ENCODE results near the gene VSIR. TPM values are rescaled to one million over a fixed set of nuclear protein-coding genes. Genes with fewer than 3 reads are reported as not detected.

The VSIR gene
- polyA plus RNA-seq, 1 experiment, result 169 TPM

- no peak for DNase-seq (ENCODE audit: low read depth)
- TF ChIP-seq CTCF (IDR thresholded peaks at IDR 0.05; ENCODE audit: insufficient read depth, low read depth, low read length), result no peak
- H3K4me3 ChIP-seq (ENCODE audit: low read depth, low read length), result no peak overlapping the region
- H3K27me3 ChIP-seq (ENCODE audit: control insufficient read depth, insufficient read depth, low read length), result no peaks in the 10 kb centered on the region
- ChIA-PET POLR2A (no interaction called here), CTCF (interaction anchor here (0.9 to 4.2 kb wide), 8 partner anchors 11 to 171 kb away, joined by 3 to 11 read pairs (median 5); partner anchors contain the start of gene VSIR)
- H3K36me3 ChIP-seq (ENCODE audit: control insufficient read depth, insufficient read depth, low read length), result no peaks in the 10 kb centered on the region
Observed at GRCh38 chr10:71725249-71725648, 48.1 kb downstream of the VSIR start.

GRCh38 chr10:71724539-71724938 is 48.8 kb downstream of the VSIR start:
- no peak for TF ChIP-seq CTCF (IDR thresholded peaks at IDR 0.05; ENCODE audit: insufficient read depth, low read depth, low read length)
- CTCF ChIA-PET, result interaction anchor here (0.7 to 1.2 kb wide), 3 partner anchors 11 to 172 kb away, joined by 3 read pairs; no protein-coding TSS in a partner anchor
- DNase-seq (ENCODE audit: low read depth), result no peak
- Histone ChIP-seq H3K27me3 (ENCODE audit: control insufficient read depth, insufficient read depth, low read length) (no peaks in the 10 kb centered on the region), H3K36me3 (ENCODE audit: control insufficient read depth, insufficient read depth, low read length) (no peaks in the 10 kb centered on the region), H3K4me3 (ENCODE audit: low read depth, low read length) (no peak overlapping the region)
- POLR2A ChIA-PET, result no interaction called here

GRCh38 chr10:71723311-71723710 is 50.0 kb downstream of the VSIR start:
- CTCF ChIA-PET, result interaction anchor here (0.6 to 1.1 kb wide), 3 partner anchors 9 to 51 kb away, joined by 3 read pairs; no protein-coding TSS in a partner anchor
- POLR2A ChIA-PET, result no interaction called here
- H3K36me3 ChIP-seq (ENCODE audit: control insufficient read depth, insufficient read depth, low read length), result no peaks in the 10 kb centered on the region

GRCh38 chr10:71722849-71723248 is 50.5 kb downstream of the VSIR start:
- no peak for DNase-seq (ENCODE audit: low read depth)
- ChIA-PET CTCF (interaction anchor here (0.6 kb wide), 1 partner anchor 51 kb away, joined by 3 read pairs; no protein-coding TSS in a partner anchor), POLR2A (no interaction called here)
- no peaks in the 10 kb centered on the region for H3K36me3 ChIP-seq (ENCODE audit: control insufficient read depth, insufficient read depth, low read length)
- no peak overlapping the region for H3K4me3 ChIP-seq (ENCODE audit: low read depth, low read length)
- TF ChIP-seq CTCF (IDR thresholded peaks at IDR 0.05; ENCODE audit: insufficient read depth, low read depth, low read length), result no peak
- no peaks in the 10 kb centered on the region for H3K27me3 ChIP-seq (ENCODE audit: control insufficient read depth, insufficient read depth, low read length)

More at GRCh38 chr10:71723311-71723710, 50.0 kb downstream of the VSIR start:
- Histone ChIP-seq H3K4me3 (ENCODE audit: low read depth, low read length) (no peak overlapping the region), H3K27me3 (ENCODE audit: control insufficient read depth, insufficient read depth, low read length) (no peaks in the 10 kb centered on the region)
- DNase-seq (ENCODE audit: low read depth), result no peak
- TF ChIP-seq CTCF (IDR thresholded peaks at IDR 0.05; ENCODE audit: insufficient read depth, low read depth, low read length), result no peak

GRCh38 chr10:71721313-71721712 is 52.0 kb downstream of the VSIR start:
- no peak for TF ChIP-seq CTCF (IDR thresholded peaks at IDR 0.05; ENCODE audit: insufficient read depth, low read depth, low read length)
- POLR2A ChIA-PET, result no interaction called here
- no peak for DNase-seq (ENCODE audit: low read depth)
- no peaks in the 10 kb centered on the region for H3K27me3 ChIP-seq (ENCODE audit: control insufficient read depth, insufficient read depth, low read length)
- H3K4me3 ChIP-seq (ENCODE audit: low read depth, low read length), result no peak overlapping the region
- CTCF ChIA-PET, result interaction anchor here (1.0 to 3.1 kb wide), 2 partner anchors 11 to 13 kb away, joined by 3 to 8 read pairs; no protein-coding TSS in a partner anchor
- no peaks in the 10 kb centered on the region for H3K36me3 ChIP-seq (ENCODE audit: control insufficient read depth, insufficient read depth, low read length)
